Osteocyte (in vitro differentiated cells): ENCODE measurements around the gene CSPG5. TPM values are rescaled to one million over a fixed set of nuclear protein-coding genes. Genes with fewer than 3 reads are reported as not detected.

Source experiments
- DNase-seq: peaks from one replicate; pipeline ENCODE4 v3.0.0; 2021; ENCODE audit warnings: mixed read lengths; ENCODE audit not compliant: unreplicated experiment; ENCODE audit errors: extremely low spot score
- H3K27ac Mint-ChIP-seq: one replicate; pipeline ENCODE4 v1.8.0; 2021; ENCODE audit warnings: mild to moderate bottlenecking, mixed read lengths; ENCODE audit not compliant: unreplicated experiment
- H3K27me3 Mint-ChIP-seq: one replicate; pipeline ENCODE4 v1.8.0; 2021; ENCODE audit warnings: mixed read lengths; ENCODE audit not compliant: unreplicated experiment
- H3K36me3 Mint-ChIP-seq: one replicate; pipeline ENCODE4 v1.8.0; 2021; ENCODE audit warnings: mixed read lengths; ENCODE audit not compliant: unreplicated experiment
- H3K4me1 Mint-ChIP-seq: one replicate; pipeline ENCODE4 v1.8.0; 2021; ENCODE audit warnings: mixed read lengths; ENCODE audit not compliant: unreplicated experiment
- H3K4me3 Mint-ChIP-seq: one replicate; pipeline ENCODE4 v1.8.0; 2021; ENCODE audit warnings: mild to moderate bottlenecking, moderate library complexity, mixed read lengths; ENCODE audit not compliant: unreplicated experiment
- H3K9me3 Mint-ChIP-seq: one replicate; pipeline ENCODE4 v1.8.0; 2021; ENCODE audit warnings: mixed read lengths; ENCODE audit not compliant: unreplicated experiment
- CTCF ChIP-seq: fragments of 200-600 bp; sonication (generic); IDR thresholded peaks from 2 replicates; pipeline ENCODE4 v1.5.0; 2021; ENCODE audit warnings: antibody characterized with exemption, mild to moderate bottlenecking, moderate library complexity
- total RNA-seq: library from RNA; stranded (reverse); gene quantifications from 2 replicates; pipeline ENCODE4 v1.2.1, GENCODE V29; 2021

CSPG5 gene
- total RNA-seq, 1 donor from 2014 or later: 0.59 TPM

- DNase-seq: no peak
- no peaks in the 10 kb centered on the region for H3K4me1 Mint-ChIP-seq
- no peak for TF ChIP-seq CTCF
- no peaks in the 10 kb centered on the region for H3K27me3 Mint-ChIP-seq
- no peaks in the 10 kb centered on the region for H3K9me3 Mint-ChIP-seq
- H3K36me3 Mint-ChIP-seq: peaks cover 10% of the 10 kb centered on the region
- H3K4me3 Mint-ChIP-seq: no peak overlapping the region
- no peak overlapping the region for H3K27ac Mint-ChIP-seq
Observed at GRCh38 chr3:47581422-47581821, 2.8 kb upstream of the CSPG5 start.

GRCh38 chr3:47580481-47580880, 1.8 kb upstream of the CSPG5 start:
- H3K9me3 Mint-ChIP-seq: no peaks in the 10 kb centered on the region
- no peak for DNase-seq
- no peak for TF ChIP-seq CTCF
- peaks cover 5% of the 10 kb centered on the region for H3K36me3 Mint-ChIP-seq
- peaks cover 2% of the 10 kb centered on the region for H3K27me3 Mint-ChIP-seq
- no peak overlapping the region for H3K27ac Mint-ChIP-seq
- H3K4me1 Mint-ChIP-seq: no peaks in the 10 kb centered on the region
- H3K4me3 Mint-ChIP-seq: no peak overlapping the region

- Mint-ChIP-seq H3K27ac (no peak overlapping the region), H3K9me3 (no peaks in the 10 kb centered on the region), H3K4me3 (peak overlapping the region; percentile 18), H3K36me3 (no peaks in the 10 kb centered on the region), H3K27me3 (peaks cover 4% of the 10 kb centered on the region), H3K4me1 (no peaks in the 10 kb centered on the region)
- TF ChIP-seq CTCF: no peak
- no peak for DNase-seq
Observed at GRCh38 chr3:47579875-47580274, 1.2 kb upstream of the CSPG5 start.

GRCh38 chr3:47578119-47578632, 489 bp downstream of the CSPG5 start:
- Mint-ChIP-seq H3K27ac (no peak overlapping the region), H3K9me3 (no peaks in the 10 kb centered on the region), H3K36me3 (no peaks in the 10 kb centered on the region), H3K4me3 (peak overlapping the region; percentile 57), H3K4me1 (no peaks in the 10 kb centered on the region), H3K27me3 (peaks cover 13% of the 10 kb centered on the region)
- DNase-seq: no peak
- TF ChIP-seq CTCF: no peak

- H3K4me1 Mint-ChIP-seq: no peaks in the 10 kb centered on the region
- H3K27me3 Mint-ChIP-seq: peaks cover 15% of the 10 kb centered on the region
- peak overlapping the region; percentile 57 for H3K4me3 Mint-ChIP-seq
- no peaks in the 10 kb centered on the region for H3K36me3 Mint-ChIP-seq
- H3K27ac Mint-ChIP-seq: no peak overlapping the region
- no peak for TF ChIP-seq CTCF
- no peak for DNase-seq
- H3K9me3 Mint-ChIP-seq: no peaks in the 10 kb centered on the region
Observed at GRCh38 chr3:47577583-47578118, 1.0 kb downstream of the CSPG5 start.
